SK-N-SH (cell line): ENCODE measurements around the gene COL5A1.

Source experiments
- CHD2 ChIP-seq: fragments of 150-350 bp; IDR thresholded peaks from 2 replicates; pipeline ENCODE4 v1.6.1; 2018; ENCODE audit warnings: low read length; ENCODE audit not compliant: partially characterized antibody
- EP300 ChIP-seq, 2 experiments: IDR thresholded peaks; 2 replicates each; pipeline versions ENCODE4 v1.4.0 to v1.6.1; 2012; ENCODE audit warnings: borderline replicate concordance in 1 of 2, low read depth in 1 of 2, low read length in 1 of 2
- EZH2phosphoT487 ChIP-seq: fragments of 200-600 bp; sonication (generic); IDR thresholded peaks from 2 replicates; pipeline ENCODE4 v1.6.1; 2017; ENCODE audit warnings: low read depth, mixed run types, mild to moderate bottlenecking, antibody characterized with exemption, moderate library complexity, borderline replicate concordance
- RAD21 ChIP-seq: IDR thresholded peaks from 2 replicates; pipeline ENCODE4 v1.6.1; 2012; ENCODE audit warnings: mild to moderate bottlenecking, low read length
- ZBTB33 ChIP-seq: IDR thresholded peaks from 2 replicates; pipeline ENCODE4 v1.4.0; 2012; ENCODE audit warnings: low read depth, borderline replicate concordance
- TF ChIP-seq, protein P1 (sequence below): fragments of 200-600 bp; sonication (generic); IDR thresholded peaks from 2 replicates; pipeline ENCODE4 v1.6.1; 2017; ENCODE audit warnings: antibody characterized with exemption, mild to moderate bottlenecking, moderate library complexity
- TF ChIP-seq, protein P2 (sequence below): fragments of 150-350 bp; IDR thresholded peaks from 2 replicates; pipeline ENCODE4 v1.6.1; 2017; ENCODE audit warnings: antibody characterized with exemption, low read length, low read depth, borderline replicate concordance

- TF ChIP-seq, protein P1, sequence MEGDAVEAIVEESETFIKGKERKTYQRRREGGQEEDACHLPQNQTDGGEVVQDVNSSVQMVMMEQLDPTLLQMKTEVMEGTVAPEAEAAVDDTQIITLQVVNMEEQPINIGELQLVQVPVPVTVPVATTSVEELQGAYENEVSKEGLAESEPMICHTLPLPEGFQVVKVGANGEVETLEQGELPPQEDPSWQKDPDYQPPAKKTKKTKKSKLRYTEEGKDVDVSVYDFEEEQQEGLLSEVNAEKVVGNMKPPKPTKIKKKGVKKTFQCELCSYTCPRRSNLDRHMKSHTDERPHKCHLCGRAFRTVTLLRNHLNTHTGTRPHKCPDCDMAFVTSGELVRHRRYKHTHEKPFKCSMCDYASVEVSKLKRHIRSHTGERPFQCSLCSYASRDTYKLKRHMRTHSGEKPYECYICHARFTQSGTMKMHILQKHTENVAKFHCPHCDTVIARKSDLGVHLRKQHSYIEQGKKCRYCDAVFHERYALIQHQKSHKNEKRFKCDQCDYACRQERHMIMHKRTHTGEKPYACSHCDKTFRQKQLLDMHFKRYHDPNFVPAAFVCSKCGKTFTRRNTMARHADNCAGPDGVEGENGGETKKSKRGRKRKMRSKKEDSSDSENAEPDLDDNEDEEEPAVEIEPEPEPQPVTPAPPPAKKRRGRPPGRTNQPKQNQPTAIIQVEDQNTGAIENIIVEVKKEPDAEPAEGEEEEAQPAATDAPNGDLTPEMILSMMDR: no peak
- TF ChIP-seq EZH2phosphoT487: no peak
- TF ChIP-seq EP300 (IDR thresholded peaks at IDR 0.05; ENCODE audit: borderline replicate concordance in 1 of 2, low read depth in 1 of 2, low read length in 1 of 2): no peak
- no peak for TF ChIP-seq CHD2
- TF ChIP-seq RAD21: no peak
- TF ChIP-seq, protein P2, sequence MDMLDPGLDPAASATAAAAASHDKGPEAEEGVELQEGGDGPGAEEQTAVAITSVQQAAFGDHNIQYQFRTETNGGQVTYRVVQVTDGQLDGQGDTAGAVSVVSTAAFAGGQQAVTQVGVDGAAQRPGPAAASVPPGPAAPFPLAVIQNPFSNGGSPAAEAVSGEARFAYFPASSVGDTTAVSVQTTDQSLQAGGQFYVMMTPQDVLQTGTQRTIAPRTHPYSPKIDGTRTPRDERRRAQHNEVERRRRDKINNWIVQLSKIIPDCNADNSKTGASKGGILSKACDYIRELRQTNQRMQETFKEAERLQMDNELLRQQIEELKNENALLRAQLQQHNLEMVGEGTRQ: no peak
- no peak for TF ChIP-seq ZBTB33
These were observed 179.3 kb downstream of the COL5A1 start for GRCh38 chr9:134820901-134821300.
